Femur (tissue), 1 donor: Measurements from ENCODE around the gene PRPF38B.

ENCODE experiments used
- DNase-seq: peaks from one replicate; pipeline ENCODE4 v3.0.0-alpha.2; 2017

The PRPF38B gene

DNA sequence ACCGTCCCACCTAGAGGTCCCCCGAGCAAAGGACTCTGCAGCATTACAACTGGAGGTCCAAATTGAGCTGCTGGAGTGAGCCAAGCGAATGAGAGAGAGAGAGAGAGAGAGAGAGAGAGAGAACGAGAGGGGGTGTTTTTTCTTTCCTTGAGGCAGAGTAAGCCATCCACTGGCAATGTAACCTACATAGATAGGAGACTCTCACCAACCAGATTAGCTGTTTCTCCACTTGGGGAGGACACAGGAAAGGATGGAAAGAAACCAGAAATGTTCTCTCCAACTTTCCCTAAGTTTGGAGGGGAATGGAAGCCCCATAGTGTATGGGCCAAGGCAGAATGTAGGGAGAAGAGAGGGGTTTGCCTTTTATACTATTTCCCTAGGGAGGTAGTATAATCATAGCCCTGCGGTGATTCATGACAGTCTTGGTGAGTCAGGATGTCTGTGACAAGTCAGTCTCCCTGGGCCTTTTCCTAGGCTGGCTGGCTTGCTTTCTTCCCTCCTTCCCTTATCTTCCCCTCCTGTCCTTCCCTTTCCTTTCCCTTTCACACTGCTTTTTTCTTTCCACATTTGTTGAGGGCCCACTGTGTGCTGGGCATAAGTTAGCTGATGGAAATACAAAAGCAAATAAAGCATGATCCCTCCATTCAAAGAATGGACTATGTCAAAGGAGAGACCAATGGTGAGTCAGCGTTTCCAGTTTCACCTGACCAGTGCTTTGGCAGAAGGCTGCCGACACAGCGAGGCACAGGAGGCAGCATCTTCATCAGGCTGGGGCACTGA is 27.7 kb downstream of the PRPF38B start:
- DNase-seq = no peak

DNA sequence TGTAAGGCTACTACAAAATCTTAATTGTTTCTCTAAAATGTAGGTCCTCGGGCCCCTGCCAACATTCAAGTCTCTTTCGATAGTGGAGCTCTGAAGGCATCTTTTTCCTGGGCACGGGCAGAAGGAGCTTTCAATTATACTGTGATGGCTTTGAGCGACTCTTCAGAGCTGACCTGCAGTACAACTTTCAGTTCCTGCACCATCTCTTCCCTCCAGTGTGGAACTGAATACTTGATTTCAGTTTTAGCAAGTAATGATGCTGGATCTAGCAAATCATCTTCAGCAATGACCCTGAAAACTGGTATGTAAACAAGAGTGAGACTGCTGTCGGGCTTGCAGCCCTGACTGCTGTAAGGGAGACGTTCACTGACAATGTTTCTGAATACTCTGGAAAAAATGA is 30.2 kb downstream of the PRPF38B start:
- no peak for DNase-seq

DNA sequence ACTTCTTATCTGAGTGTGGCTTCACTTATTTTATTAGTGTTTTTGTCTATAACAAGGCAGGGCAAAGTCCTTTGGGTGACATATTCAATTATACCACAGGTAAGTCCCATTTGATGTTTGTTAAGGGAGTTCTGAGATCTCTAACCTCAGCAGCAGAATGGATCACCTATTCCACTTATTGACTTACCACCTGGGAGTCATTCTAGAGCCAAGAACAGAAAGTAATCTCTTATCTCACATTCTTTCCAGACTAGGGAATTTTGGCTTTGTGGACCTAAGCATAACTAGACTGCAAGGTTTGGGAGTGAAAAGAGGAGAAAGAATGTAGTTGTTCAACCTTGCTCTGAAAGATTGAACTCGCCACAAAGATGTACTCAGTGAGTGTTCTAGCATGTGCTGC is 33.8 kb downstream of the PRPF38B start:
- no peak for DNase-seq

DNA sequence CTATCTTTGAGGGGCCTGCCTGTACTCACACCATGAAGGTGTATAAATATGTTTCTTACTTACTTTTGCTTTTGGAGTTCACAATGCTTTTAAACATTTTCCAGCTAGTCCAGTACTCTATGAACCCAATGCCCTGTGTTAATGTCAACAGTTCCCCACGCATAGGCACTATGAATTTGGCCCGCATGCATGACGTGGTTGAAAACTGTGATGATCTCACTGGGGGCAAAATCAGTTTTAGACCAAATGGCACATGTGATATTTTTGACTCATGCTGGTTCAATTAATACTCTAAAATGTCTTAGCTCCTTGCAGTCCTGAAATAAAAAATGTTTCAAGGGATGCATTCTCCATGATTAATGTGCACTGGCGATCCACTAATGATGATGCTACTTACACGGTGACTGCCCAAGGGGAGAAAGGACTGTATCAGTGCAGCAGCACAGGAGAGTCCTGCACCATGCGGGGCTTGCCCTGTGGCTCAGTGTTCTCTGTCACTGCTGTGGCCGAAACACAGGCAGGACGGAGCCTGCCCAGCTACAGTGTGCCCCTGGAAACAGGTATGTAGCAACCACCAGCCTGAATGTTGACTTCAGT is 36.3 kb downstream of the PRPF38B start:
- DNase-seq = no peak

DNA sequence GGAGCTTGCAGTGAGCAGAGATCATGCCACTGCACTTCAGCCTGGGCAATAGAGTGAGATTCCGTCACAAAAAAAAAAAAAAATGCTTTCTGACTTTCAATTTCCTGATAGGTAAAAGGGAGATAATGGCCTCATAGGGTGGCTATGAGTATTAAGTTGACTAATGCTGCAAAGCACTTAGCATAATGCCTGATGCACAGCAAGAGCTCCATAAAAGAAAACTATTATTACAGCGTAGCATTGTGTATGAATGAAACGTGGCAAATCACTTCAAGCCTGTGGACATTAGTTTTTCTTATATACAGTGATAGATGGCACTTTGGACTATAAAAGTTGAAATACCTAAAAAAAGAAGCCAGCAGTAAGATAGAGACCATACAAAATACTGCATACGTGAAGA is 37.4 kb downstream of the PRPF38B start:
- DNase-seq = no peak

DNA sequence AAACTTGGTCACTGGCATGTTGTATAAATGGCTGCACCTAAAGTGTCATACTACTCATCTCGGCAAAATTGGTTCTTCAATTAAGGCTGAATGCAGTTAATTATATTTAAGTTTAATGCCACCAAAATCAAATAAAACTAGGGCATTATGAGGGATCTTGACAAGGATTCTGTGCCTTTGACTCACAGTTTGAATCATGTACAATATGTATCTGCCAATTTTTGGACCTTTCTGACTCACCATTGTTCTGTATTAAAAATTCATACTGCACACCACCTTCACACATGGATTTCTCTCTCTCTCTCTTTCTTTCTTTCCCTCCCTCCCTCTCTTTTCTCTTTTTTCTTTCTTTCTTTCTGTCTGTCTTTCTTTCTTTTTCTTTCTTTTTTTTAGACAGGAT is 40.3 kb downstream of the PRPF38B start:
- DNase-seq = no peak

DNA sequence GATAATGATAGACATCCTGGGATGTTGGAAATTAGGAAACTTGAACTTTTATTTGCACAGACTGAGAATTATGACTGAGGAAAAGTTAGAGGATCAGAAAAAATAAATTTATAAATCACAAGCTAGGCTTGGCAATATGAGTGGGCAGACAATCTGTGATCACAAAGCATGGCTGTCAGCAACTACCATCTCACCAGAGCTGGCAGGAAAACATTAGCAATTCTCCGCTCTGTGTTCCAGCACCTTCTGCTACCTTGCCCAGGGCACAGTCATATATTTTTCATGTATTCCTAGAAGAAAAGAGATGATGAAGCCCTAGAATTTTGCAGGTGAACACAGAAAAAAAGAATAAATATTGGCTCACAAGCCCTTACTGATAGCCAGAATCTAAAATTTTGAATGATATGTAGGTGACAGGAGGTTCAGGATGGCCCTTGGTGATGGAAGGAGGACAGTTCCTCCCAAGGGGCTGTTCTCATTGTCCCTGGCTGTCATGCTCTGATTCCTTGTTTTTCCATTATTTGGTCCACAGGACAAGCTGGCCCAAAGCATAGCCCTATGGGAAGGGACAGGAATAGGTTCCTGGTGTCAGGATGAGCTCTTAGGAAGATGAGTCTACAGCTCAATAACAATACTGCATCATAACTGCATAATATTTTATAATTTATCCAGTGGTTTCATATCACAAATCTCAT is 42.2 kb downstream of the PRPF38B start:
- DNase-seq = no peak

DNA sequence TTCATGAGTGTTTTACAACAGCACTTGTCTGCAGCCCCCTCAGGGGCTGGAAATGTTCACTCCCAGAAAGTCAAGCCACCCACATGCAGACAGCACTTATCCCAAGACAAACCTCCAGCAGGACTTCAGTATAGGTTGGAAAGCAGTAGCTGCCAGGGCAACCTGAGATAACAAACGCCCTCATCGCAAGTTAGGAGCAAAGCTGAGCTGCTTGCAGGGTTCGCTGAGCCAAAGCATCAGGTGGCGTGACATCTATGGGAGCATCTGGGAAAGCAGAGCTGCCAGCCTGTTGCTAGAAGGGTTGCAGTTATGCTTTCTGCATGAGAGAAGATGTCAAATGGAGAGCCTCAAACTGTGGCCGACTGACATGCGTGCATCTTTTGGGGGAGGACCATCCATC is 50.1 kb downstream of the PRPF38B start:
- DNase-seq = no peak

DNA sequence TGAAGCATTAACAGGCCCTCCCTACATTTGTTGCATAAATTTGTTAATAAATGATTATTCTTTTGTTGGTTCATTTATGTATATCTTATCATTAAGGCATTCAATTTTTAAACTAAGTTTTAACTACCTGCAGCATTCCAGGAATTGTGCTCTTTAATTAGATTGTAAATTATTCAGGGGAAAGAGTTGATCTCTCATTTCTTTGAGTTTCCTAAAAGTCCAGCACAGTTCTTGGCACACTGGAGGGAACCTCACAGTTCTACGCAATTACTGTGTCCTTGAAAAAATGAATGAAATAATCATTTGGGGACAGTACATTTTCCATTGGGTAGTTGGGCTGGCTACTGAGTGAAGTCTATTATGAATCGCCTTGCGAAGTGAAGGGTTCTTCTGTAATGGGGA is 53.9 kb downstream of the PRPF38B start:
- DNase-seq = no peak

DNA sequence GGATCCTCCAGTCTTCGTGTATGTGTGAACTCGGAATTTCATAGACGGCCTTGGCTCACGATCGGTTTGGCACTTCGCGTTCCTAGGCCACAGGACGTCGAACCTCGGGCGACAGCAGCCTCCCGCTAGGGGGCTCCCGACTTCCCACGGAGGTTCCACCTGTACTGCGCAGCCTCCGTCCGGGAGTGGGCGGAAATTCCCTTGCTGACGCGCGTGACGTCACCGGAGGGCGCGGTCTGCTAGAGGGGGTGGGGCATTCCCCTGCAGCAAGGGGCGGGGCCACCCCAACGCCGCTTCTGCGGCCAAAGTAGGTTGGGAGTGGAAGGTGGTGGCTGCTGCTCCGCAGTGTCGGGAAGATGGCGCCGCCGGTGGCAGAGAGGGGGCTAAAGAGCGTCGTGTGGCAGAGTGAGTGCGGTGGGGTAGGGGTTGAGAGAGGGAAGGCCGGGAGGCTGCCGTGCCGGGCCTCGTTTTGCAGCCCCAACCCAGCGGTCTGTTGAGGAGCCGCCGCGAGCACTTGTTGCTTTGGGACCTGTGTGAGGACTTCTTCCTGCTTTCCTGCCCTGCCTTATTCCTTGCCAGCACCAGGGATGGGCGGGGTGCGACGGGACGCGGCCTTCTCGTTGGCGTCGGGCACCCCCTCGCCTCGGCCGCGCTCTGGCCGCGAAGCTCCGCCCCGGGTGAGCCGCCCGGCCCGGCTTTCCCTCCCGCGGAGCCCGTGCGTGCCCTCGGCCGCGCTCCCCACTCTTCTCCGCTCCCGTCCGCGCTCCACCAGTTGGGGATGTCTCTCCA is 54.5 kb downstream of the PRPF38B start, which contains the start of gene STXBP3:
TSS of gene STXBP3 (plus strand) at position 293 of the 789 bp plus-strand sequence. CDS start at position 357, 64 bp downstream.
- DNase-seq = peak; percentile 99

DNA sequence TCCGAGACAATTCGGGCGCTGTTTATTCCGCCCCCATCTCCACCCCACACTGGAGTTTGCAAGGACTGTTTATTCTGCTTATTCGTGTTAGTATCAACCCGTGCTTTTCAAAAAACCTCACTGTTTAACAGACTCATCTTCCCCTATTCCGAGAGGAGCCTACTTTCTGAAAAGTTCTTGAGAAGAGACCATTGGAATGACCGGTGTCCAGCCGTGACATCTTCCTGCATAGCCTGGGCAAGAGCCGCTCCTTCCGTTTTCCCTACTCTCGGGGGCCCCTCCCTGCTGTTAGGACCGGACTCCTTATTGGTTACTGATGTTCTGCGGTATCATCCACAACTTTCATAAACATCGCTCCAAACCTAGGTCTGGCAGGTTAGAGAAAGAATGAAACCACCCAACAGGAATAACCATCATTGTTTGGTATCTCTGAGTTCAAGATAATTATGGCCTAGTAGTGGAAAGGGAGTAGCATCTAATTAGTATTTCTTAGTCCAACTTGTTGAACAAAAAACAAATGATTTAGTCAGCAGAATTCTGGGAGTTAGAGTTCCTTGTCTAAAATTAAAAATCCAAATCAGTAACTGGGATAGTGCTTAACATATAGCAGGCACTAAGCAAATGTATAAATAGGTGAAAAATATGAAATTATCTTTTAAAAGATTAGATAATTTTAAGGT is 55.2 kb downstream of the PRPF38B start:
- DNase-seq = peak; percentile 92

DNA sequence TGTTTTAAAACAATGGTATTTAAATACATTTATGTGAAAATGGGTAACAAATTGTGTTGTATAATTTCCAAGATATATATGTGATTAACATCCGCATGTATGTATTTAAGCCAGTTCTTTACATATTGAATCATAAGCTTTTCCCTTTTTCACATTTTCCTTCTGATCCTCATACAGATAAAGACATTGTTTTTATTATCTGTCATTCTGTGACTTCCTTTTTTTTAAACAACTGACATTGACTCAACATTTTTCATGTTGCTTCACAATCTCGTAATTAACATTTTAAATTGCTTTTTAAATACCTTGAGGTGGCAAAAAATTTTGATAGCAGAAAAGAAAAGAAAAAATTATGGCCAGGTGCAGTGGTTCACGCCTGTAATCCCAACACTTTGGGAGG is 55.8 kb downstream of the PRPF38B start:
- no peak for DNase-seq

DNA sequence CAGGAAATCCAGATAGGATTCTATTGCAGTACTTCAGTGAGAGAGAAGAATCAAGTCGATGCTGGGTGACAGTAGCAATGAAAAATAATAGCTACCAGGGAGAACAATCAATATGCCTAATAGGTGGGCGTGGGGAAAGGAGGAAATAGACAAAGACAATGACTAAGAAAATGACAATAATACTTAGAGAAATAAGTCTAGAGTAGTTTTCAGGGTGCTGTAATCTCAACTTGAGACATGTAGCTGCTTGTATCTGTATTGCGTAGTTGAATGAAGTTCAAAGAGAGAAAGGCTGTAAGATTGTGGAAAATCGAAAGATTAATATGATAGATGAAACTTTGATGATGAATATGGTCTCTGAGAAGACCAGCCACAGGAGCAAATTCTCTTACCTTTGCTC is 57.0 kb downstream of the PRPF38B start:
- DNase-seq = no peak

DNA sequence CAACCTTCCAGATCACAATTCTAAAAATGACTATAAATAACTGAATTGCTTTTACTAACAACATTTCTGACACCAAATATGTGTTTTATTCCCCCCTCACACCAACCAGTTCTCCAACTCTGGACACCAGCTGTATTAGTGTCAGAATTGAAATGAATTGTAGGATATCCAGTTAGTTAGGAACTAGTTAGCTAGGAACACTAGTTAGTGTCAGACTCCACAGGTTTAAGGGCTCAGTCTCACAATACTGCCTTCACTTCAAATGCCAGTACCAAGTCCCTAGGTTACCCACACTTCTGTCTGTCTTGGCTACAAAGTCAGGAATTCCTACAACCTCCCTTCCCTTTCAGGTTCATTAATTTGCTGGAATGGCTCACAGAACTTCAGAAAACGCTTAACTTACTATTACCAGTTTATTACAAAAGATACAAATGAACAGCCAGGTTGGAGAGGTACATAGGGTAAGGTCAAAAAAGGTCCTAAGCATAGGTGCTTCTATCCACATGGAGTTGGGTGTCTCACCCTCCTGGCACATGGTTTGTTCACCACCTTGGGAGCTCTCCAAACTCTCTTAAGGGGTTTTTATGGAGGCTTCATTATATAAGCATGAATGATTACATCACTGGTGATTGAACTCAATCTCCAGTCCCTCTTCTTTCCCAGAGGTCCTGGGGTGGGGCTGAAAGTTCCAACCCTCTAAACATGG is 58.5 kb downstream of the PRPF38B start:
- DNase-seq = no peak
